PC-9 (cell line): Measurements from ENCODE around the gene SERPINI1. TPM values are rescaled to one million over a fixed set of nuclear protein-coding genes. Genes with fewer than 3 reads are reported as not detected.

Experiments used
- BruUV-seq: library from RNA; stranded (reverse); fragments of 400-500 nt; replicated peaks from 2 replicates; lab custom pipeline; 2021; lab: Mats Ljungman, UMichigan
- CTCF ChIA-PET: fragments of 300-600 bp; sonication (Branson Sonifier 250); formaldehyde crosslinking; loops from one replicate; lab custom pipeline; 2022; ENCODE audit warnings: antibody characterized with exemption; lab: Charles Lee
- POLR2A ChIA-PET: fragments of 300-600 bp; sonication (Branson Sonifier 250); formaldehyde crosslinking; loops from one replicate; lab custom pipeline; 2022; ENCODE audit warnings: antibody characterized with exemption; ENCODE audit not compliant: unreplicated experiment; lab: Charles Lee
- DNase-seq, 2 experiments: peaks; one replicate each; pipeline versions ENCODE4 v3.0.0 to v3.0.0-alpha.2; 2015 to 2022; ENCODE audit warnings: mixed read lengths in 1 of 2
- H2AFZ ChIP-seq: fragments of 200-600 bp; sonication (generic); 2 replicates; pipeline ENCODE4 v1.8.1; 2017; ENCODE audit warnings: antibody characterized with exemption
- H3F3A ChIP-seq: fragments of 200-600 bp; sonication (generic); 2 replicates; pipeline ENCODE4 v1.8.1; 2017; ENCODE audit warnings: antibody characterized with exemption, mild to moderate bottlenecking, low read depth; ENCODE audit not compliant: insufficient read depth
- H3K27ac ChIP-seq: fragments of 200-600 bp; sonication (generic); 2 replicates; pipeline ENCODE4 v1.6.1; 2016; ENCODE audit warnings: mixed run types
- H3K27me3 ChIP-seq: fragments of 200-600 bp; sonication (generic); 2 replicates; pipeline ENCODE4 v1.6.1; 2016; ENCODE audit warnings: low read depth, mixed run types; ENCODE audit not compliant: insufficient read depth
- H3K36me3 ChIP-seq: fragments of 200-600 bp; sonication (generic); 2 replicates; pipeline ENCODE4 v1.6.1; 2016; ENCODE audit warnings: low read depth, mixed run types
- H3K4me1 ChIP-seq: fragments of 200-600 bp; sonication (generic); replicated peaks from 2 replicates; pipeline ENCODE4 v1.6.1; 2016; ENCODE audit warnings: mixed run types; ENCODE audit not compliant: insufficient read depth
- H3K4me2 ChIP-seq: fragments of 200-600 bp; sonication (generic); 2 replicates; pipeline ENCODE4 v1.6.1; 2017; ENCODE audit warnings: mixed run types
- H3K4me3 ChIP-seq: fragments of 200-600 bp; sonication (generic); 2 replicates; pipeline ENCODE4 v1.6.1; 2016; ENCODE audit warnings: mixed run types
- H3K79me2 ChIP-seq: fragments of 200-600 bp; sonication (generic); 2 replicates; pipeline ENCODE4 v1.6.1; 2017; ENCODE audit warnings: low read depth, mixed run types
- H3K9me2 ChIP-seq: fragments of 200-600 bp; sonication (generic); 2 replicates; pipeline ENCODE4 v1.8.1; 2017; ENCODE audit warnings: mild to moderate bottlenecking; ENCODE audit not compliant: insufficient read depth
- H3K9me3 ChIP-seq: fragments of 200-600 bp; sonication (generic); 2 replicates; pipeline ENCODE4 v1.8.1; 2016; ENCODE audit warnings: low read depth; ENCODE audit not compliant: insufficient read depth
- H4K20me1 ChIP-seq: fragments of 200-600 bp; sonication (generic); 2 replicates; pipeline ENCODE4 v1.8.1; 2017; ENCODE audit not compliant: insufficient read depth
- CTCF ChIP-seq: fragments of 200-600 bp; sonication (generic); conservative IDR thresholded peaks from 2 replicates; pipeline ENCODE4 v1.6.1; 2017; ENCODE audit warnings: mixed run types, antibody characterized with exemption, mild to moderate bottlenecking, moderate library complexity
- EZH2 ChIP-seq: fragments of 200-600 bp; sonication (generic); IDR thresholded peaks from 2 replicates; pipeline ENCODE4 v1.8.0; 2017; ENCODE audit warnings: antibody characterized with exemption, low read depth
- intact Hi-C: fragments of 100-400 bp; cut with micrococcal nuclease; formaldehyde crosslinking; loops from one replicate; pipeline ENCODE4 v1.10.0; 2022; ENCODE audit not compliant: unreplicated experiment
- total RNA-seq: library from RNA; stranded (reverse); gene quantifications from 2 replicates; pipeline ENCODE4 v1.2.3, GENCODE V29; 2021

The SERPINI1 gene
- total RNA-seq, 1 experiment from 2014 or later: 2.4 TPM

DNA sequence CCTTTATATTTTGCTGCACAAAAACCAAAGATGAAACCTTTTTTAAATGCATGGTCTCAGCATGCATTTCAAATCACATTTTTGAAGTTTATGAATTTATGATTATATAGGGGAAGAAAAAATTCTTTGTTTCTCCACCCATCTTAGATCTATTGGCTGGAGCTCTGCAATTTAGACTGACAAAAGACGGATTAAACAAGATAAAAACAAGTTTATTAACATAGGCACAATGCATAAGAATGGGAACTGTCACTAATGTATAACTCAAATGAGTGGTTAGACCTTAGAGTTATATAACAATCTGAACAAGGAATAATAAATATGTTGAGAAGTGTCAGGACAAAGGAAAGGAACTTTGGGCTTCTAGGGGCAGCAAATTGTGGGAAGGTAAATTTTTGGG lies 132.5 kb downstream of the SERPINI1 start:
- Histone ChIP-seq H3K36me3 (no peaks in the 10 kb centered on the region), H3K4me2 (no peak overlapping the region), H4K20me1 (no peaks in the 10 kb centered on the region), H2AFZ (no peak overlapping the region), H3K27ac (no peak overlapping the region), H3K27me3 (no peaks in the 10 kb centered on the region), H3F3A (no peaks in the 10 kb centered on the region), H3K4me3 (no peak overlapping the region), H3K9me3 (0 out of 2 replicates have a peak, but pooled peaks cover 6% of the 10 kb centered on the region), H3K79me2 (no peaks in the 10 kb centered on the region), H3K9me2 (0 out of 2 replicates have a peak, but pooled peaks cover 3% of the 10 kb centered on the region), H3K4me1 (0 out of 2 replicates have a peak, but pooled peaks cover 6% of the 10 kb centered on the region)
- BruUV-seq: no TSS peak
- intact Hi-C loops: loop anchor here (10.0 kb wide), 1 partner anchor 1873 kb away; no protein-coding TSS in a partner anchor
- ChIA-PET POLR2A (no interaction called here), CTCF (no interaction called here)
- TF ChIP-seq EZH2 (no peak), CTCF (no peak)
- no peak for DNase-seq

DNA sequence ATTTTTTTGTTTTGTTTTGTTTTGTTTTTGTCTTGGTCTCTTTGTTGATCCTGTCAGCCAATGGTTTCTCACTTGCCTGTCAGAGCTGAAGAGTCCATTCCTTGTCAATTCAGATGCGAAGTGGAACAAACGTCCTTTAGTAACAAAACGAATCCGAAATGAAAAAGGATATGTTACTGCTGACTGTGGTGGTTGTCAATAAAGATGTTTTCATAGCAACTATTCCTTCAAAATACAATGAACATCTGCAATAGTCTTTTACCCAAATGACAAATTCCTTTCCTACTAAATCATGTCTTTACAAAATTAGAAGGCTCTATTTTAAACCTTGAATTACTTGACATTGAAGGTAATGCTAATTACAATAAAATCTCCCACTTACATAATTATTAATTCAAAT lies 134.7 kb downstream of the SERPINI1 start:
- Histone ChIP-seq H3K36me3 (no peaks in the 10 kb centered on the region), H4K20me1 (no peaks in the 10 kb centered on the region), H3F3A (no peaks in the 10 kb centered on the region), H3K9me3 (0 out of 2 replicates have a peak, but pooled peaks cover 6% of the 10 kb centered on the region), H3K9me2 (0 out of 2 replicates have a peak, but pooled peaks cover 3% of the 10 kb centered on the region), H2AFZ (no peak overlapping the region), H3K79me2 (no peaks in the 10 kb centered on the region), H3K27me3 (no peaks in the 10 kb centered on the region), H3K4me1 (0 out of 2 replicates have a peak, but pooled peaks cover 6% of the 10 kb centered on the region), H3K4me3 (no peak overlapping the region), H3K4me2 (no peak overlapping the region), H3K27ac (no peak overlapping the region)
- no peak for DNase-seq
- POLR2A ChIA-PET: no interaction called here
- intact Hi-C loops: loop anchor here (10.0 kb wide), 1 partner anchor 175 kb away; no protein-coding TSS in a partner anchor
- TF ChIP-seq EZH2: no peak
- TF ChIP-seq CTCF: no peak
- BruUV-seq: no TSS peak
- CTCF ChIA-PET: interaction anchor here (0.6 kb wide), 1 partner anchor 976 kb away, joined by 4 read pairs; no protein-coding TSS in a partner anchor

GRCh38 chr3:167870759-167871158 lies 135.2 kb downstream of the SERPINI1 start:
- POLR2A ChIA-PET: no interaction called here
- Histone ChIP-seq H2AFZ (no peak overlapping the region), H4K20me1 (no peaks in the 10 kb centered on the region), H3K9me3 (0 out of 2 replicates have a peak, but pooled peaks cover 6% of the 10 kb centered on the region), H3K9me2 (0 out of 2 replicates have a peak, but pooled peaks cover 3% of the 10 kb centered on the region), H3K4me2 (no peak overlapping the region), H3K27me3 (no peaks in the 10 kb centered on the region), H3K4me3 (no peak overlapping the region), H3K4me1 (0 out of 2 replicates have a peak, but pooled peaks cover 6% of the 10 kb centered on the region), H3F3A (no peaks in the 10 kb centered on the region), H3K79me2 (no peaks in the 10 kb centered on the region), H3K27ac (no peak overlapping the region), H3K36me3 (no peaks in the 10 kb centered on the region)
- intact Hi-C loops: loop anchor here (10.0 kb wide), 1 partner anchor 176 kb away; no protein-coding TSS in a partner anchor
- no peak for DNase-seq
- no TSS peak for BruUV-seq
- no peak for TF ChIP-seq EZH2
- TF ChIP-seq CTCF: no peak
- CTCF ChIA-PET: no interaction called here
